ENCODE results near the gene CAMK2D. TPM values are rescaled to one million over a fixed set of nuclear protein-coding genes. Genes with fewer than 3 reads are reported as not detected.

Gene CAMK2D
- total RNA-seq, 1 experiment from 2014 or later = 9.0 TPM

- Mint-ChIP-seq H3K4me3 (no peak overlapping the region), H3K36me3 (ENCODE audit: insufficient read depth in 1 of 3, low read depth in 3 of 3) (peaks cover 6 to 26% (median 17%) of the 10 kb centered on the region in 3 experiments; a peak in 6 of 7 replicates), H3K27ac (no peak overlapping the region), H3K4me1 (peaks cover 8 to 9% of the 10 kb centered on the region in 2 experiments), H3K9me3 (peaks cover 17 to 20% of the 10 kb centered on the region in 2 experiments), H3K27me3 (ENCODE audit: low read depth) (no peaks in the 10 kb centered on the region)
- Histone ChIP-seq H2AFZ (ENCODE audit: low read length) (no peak overlapping the region), H3T11ph (ENCODE audit: low read length) (no peak overlapping the region), H2BK120ac (ENCODE audit: low read depth, low read length, poor library complexity, severe bottlenecking) (no peak overlapping the region), H2BK20ac (ENCODE audit: low read depth, low read length, poor library complexity, severe bottlenecking) (no peak overlapping the region), H3K79me1 (ENCODE audit: insufficient read depth, low read depth, low read length, poor library complexity, severe bottlenecking) (no peaks in the 10 kb centered on the region), H3K79me2 (ENCODE audit: insufficient read depth, low read length) (no peaks in the 10 kb centered on the region), H3K4me2 (ENCODE audit: insufficient read depth, insufficient read length, low read length) (no peak overlapping the region), H4K8ac (replicated peaks; ENCODE audit: insufficient read length, low read depth, low read length) (no peak overlapping the region), H3K4ac (ENCODE audit: low read depth, low read length) (no peak overlapping the region), H2BK12ac (ENCODE audit: insufficient read length, low read depth, low read length) (no peak overlapping the region), H3K23me2 (ENCODE audit: insufficient read length, low read depth, low read length, poor library complexity, severe bottlenecking) (no peaks in the 10 kb centered on the region), H3K9ac (ENCODE audit: extremely low read depth, insufficient read length, low read length) (no peak overlapping the region), H2AK5ac (ENCODE audit: insufficient read length, low read length) (no peak overlapping the region), H3K27ac (ENCODE audit: insufficient read length, low read depth, low read length) (no peak overlapping the region), H3K27me3 (ENCODE audit: insufficient read depth, low read length) (no peaks in the 10 kb centered on the region), H3K14ac (ENCODE audit: insufficient read depth, low read length) (no peak overlapping the region), H4K5ac (ENCODE audit: insufficient read length, low read depth, low read length) (no peak overlapping the region), H3K9me3 (ENCODE audit: control insufficient read depth, low read depth, low read length) (no peaks in the 10 kb centered on the region), H4K20me1 (ENCODE audit: control insufficient read depth, insufficient read depth, insufficient read length) (no peaks in the 10 kb centered on the region), H2BK15ac (ENCODE audit: low read depth, low read length) (no peak overlapping the region), H3K23ac (ENCODE audit: insufficient read length, low read depth, low read length) (no peak overlapping the region), H2BK5ac (ENCODE audit: insufficient read length, low read length) (no peak overlapping the region), H3K18ac (ENCODE audit: insufficient read length, low read depth, low read length) (no peak overlapping the region), H3K56ac (ENCODE audit: insufficient read length, low read depth, low read length) (no peak overlapping the region), H3K4me1 (ENCODE audit: insufficient read depth, low read length) (no peaks in the 10 kb centered on the region), H4K91ac (ENCODE audit: insufficient read length, low read depth, low read length) (no peak overlapping the region)
- no peak for TF ChIP-seq CTCF (conservative IDR thresholded peaks at IDR 0.05)
- WGBS (ENCODE audit: extremely low coverage, insufficient read length, low lambda C conversion rate) = no CpG with 5 or more reads among the region's 1 CpG
- no peak for DNase-seq
These were observed 328.4 kb downstream of the CAMK2D start for GRCh38 chr4:113433116-113433515.
